ENCODE data around the gene UBR3.
"Not testable (repeated sequence)": the region's sequence is repeated elsewhere in the genome, so short reads cannot be mapped to it uniquely, and the experiment has no call there.

Gene UBR3

GRCh38 chr2:170118641-170119040, 291.4 kb downstream of the UBR3 start:
- no peak overlapping the region for H3K4me3 ChIP-seq (ENCODE audit: low read length)
- TF ChIP-seq EZH2phosphoT487 (IDR thresholded peaks at IDR 0.05; ENCODE audit: low read depth) (no peak), CTCF (IDR thresholded peaks at IDR 0.05; ENCODE audit: low read depth, low read length) (no peak)
- no peaks in the 10 kb centered on the region for H3K27me3 ChIP-seq (ENCODE audit: low read depth, low read length)
- peaks cover 7% of the 10 kb centered on the region for H3K36me3 ChIP-seq (replicated peaks; ENCODE audit: low read depth, low read length)
- H4K20me1 ChIP-seq (ENCODE audit: insufficient read depth, low read length) = no peaks in the 10 kb centered on the region
- H3K4me2 ChIP-seq (ENCODE audit: low read length) = no peak overlapping the region
- no peaks in the 10 kb centered on the region for H3K4me1 ChIP-seq (ENCODE audit: low read length)
- 0 out of 2 replicates have a peak, but pooled peaks cover 4% of the 10 kb centered on the region for H3K9me3 ChIP-seq (ENCODE audit: insufficient read depth, low read length)
- no peak overlapping the region for H3K27ac ChIP-seq (ENCODE audit: low read length)
- H3K9ac ChIP-seq (ENCODE audit: low read length) = no peak overlapping the region
- no peak overlapping the region for H2AFZ ChIP-seq (ENCODE audit: low read depth, low read length)
- no peaks in the 10 kb centered on the region for H3K79me2 ChIP-seq (ENCODE audit: low read length)

- H2AFZ ChIP-seq (ENCODE audit: low read depth, low read length); H3K4me1 ChIP-seq (ENCODE audit: low read length); H3K27me3 ChIP-seq (ENCODE audit: low read depth, low read length); H3K79me2 ChIP-seq (ENCODE audit: low read length); H3K27ac ChIP-seq (ENCODE audit: low read length); H3K4me3 ChIP-seq (ENCODE audit: low read length); H3K4me2 ChIP-seq (ENCODE audit: low read length); H3K9me3 ChIP-seq (ENCODE audit: insufficient read depth, low read length); H3K36me3 ChIP-seq (replicated peaks; ENCODE audit: low read depth, low read length); H3K9ac ChIP-seq (ENCODE audit: low read length); H4K20me1 ChIP-seq (ENCODE audit: insufficient read depth, low read length): not testable (repeated sequence)
Measured at GRCh38 chr2:170119326-170119725, 292.1 kb downstream of the UBR3 start.

- 0 out of 2 replicates have a peak, but pooled peaks cover 4% of the 10 kb centered on the region for H3K9me3 ChIP-seq (ENCODE audit: insufficient read depth, low read length)
- H2AFZ ChIP-seq (ENCODE audit: low read depth, low read length) = no peak overlapping the region
- TF ChIP-seq CTCF (IDR thresholded peaks at IDR 0.05; ENCODE audit: low read depth, low read length) (no peak), EZH2phosphoT487 (IDR thresholded peaks at IDR 0.05; ENCODE audit: low read depth) (no peak)
- no peaks in the 10 kb centered on the region for H3K27me3 ChIP-seq (ENCODE audit: low read depth, low read length)
- H3K9ac ChIP-seq (ENCODE audit: low read length) = no peak overlapping the region
- H3K4me2 ChIP-seq (ENCODE audit: low read length) = no peak overlapping the region
- no peak overlapping the region for H3K4me3 ChIP-seq (ENCODE audit: low read length)
- no peaks in the 10 kb centered on the region for H3K79me2 ChIP-seq (ENCODE audit: low read length)
- H3K4me1 ChIP-seq (ENCODE audit: low read length) = no peaks in the 10 kb centered on the region
- H4K20me1 ChIP-seq (ENCODE audit: insufficient read depth, low read length) = no peaks in the 10 kb centered on the region
- peaks cover 7% of the 10 kb centered on the region for H3K36me3 ChIP-seq (replicated peaks; ENCODE audit: low read depth, low read length)
- no peak overlapping the region for H3K27ac ChIP-seq (ENCODE audit: low read length)
Measured at GRCh38 chr2:170121689-170122088, 294.4 kb downstream of the UBR3 start.

- H3K79me2 ChIP-seq (ENCODE audit: low read length) = no peaks in the 10 kb centered on the region
- peaks cover 7% of the 10 kb centered on the region for H3K36me3 ChIP-seq (replicated peaks; ENCODE audit: low read depth, low read length)
- H3K27me3 ChIP-seq (ENCODE audit: low read depth, low read length) = no peaks in the 10 kb centered on the region
- H3K4me2 ChIP-seq (ENCODE audit: low read length) = no peak overlapping the region
- H3K4me1 ChIP-seq (ENCODE audit: low read length) = no peaks in the 10 kb centered on the region
- H3K9me3 ChIP-seq (ENCODE audit: insufficient read depth, low read length) = 0 out of 2 replicates have a peak, but pooled peaks cover 4% of the 10 kb centered on the region
- H3K4me3 ChIP-seq (ENCODE audit: low read length) = no peak overlapping the region
- H3K9ac ChIP-seq (ENCODE audit: low read length) = no peak overlapping the region
- H4K20me1 ChIP-seq (ENCODE audit: insufficient read depth, low read length) = no peaks in the 10 kb centered on the region
- TF ChIP-seq CTCF (IDR thresholded peaks at IDR 0.05; ENCODE audit: low read depth, low read length) (no peak), EZH2phosphoT487 (IDR thresholded peaks at IDR 0.05; ENCODE audit: low read depth) (no peak)
- H2AFZ ChIP-seq (ENCODE audit: low read depth, low read length) = no peak overlapping the region
- H3K27ac ChIP-seq (ENCODE audit: low read length) = no peak overlapping the region
Measured at GRCh38 chr2:170122883-170123547, 295.8 kb downstream of the UBR3 start.

Measured in OCI-LY3 (cell line).